GM19468 (cell line): Measurements from ENCODE around the gene CADM2.
"Not testable (repeated sequence)": the region's sequence is repeated elsewhere in the genome, so short reads cannot be mapped to it uniquely, and the experiment has no call there.

Experiments used
- ATAC-seq: cut with Tn5 transposase; IDR thresholded peaks from one replicate; pipeline ENCODE4 v1.9.1; 2021; ENCODE audit warnings: mild to moderate bottlenecking, moderate library complexity, moderate number of reproducible peaks; ENCODE audit not compliant: unreplicated experiment; ENCODE audit errors: extremely low read depth

CADM2 gene

DNA sequence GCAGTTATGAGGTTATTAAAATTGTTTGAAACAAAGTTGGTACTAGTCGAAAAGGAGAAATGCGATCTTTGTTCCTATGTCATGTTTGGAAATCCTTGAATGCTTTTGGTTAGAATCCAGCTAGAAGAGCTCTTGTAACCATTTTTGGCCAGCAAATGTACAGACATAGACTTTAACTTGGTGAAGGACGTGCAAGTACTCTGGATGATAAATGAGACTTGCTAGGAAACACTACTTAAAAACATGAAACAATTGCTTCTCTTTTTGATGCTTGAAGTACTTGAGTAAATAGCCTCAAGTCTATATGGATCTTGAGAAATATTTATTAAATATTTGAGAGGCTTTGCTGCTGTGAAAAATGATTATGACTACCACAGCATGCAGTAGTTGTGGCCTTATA is 95.8 kb downstream of the CADM2 start:
- no peak for ATAC-seq

DNA sequence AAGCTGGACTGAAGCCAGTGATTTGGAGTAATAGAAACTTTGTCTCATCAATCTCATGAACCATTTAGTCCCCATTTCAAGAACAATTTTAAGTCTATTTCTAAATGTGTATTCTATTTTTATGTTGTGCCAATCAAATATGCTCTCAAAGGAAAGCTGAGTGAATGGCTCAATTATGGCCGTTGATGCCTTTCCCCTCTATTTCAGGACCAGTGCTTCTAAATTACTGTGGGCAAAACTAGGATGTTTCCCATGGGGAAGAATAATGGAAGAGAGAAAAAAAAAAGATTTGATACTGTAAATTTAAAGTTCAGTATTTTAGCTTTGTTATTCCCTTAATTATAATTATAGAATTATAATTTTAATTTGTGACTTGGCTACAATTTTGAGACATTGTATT is 110.1 kb downstream of the CADM2 start:
- no peak for ATAC-seq

DNA sequence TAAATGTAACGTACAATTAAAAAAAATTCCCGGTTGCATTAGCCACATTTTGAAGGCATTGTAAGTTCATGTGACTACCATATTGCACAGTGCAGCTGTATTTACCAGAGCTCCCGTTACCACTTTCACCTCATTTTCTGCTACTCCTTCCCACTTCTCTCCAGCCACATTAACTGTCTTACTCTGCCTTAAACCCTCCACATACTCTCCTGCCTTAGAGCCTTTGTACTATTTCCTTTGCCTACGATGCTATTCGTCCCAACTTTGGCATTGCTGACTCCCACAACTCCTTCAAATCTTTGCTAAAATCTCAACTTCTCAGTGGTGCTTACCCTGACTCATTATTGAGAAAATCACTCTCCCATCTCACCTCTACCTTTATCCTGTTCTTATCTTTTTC is 115.2 kb downstream of the CADM2 start:
- ATAC-seq, result no peak

DNA sequence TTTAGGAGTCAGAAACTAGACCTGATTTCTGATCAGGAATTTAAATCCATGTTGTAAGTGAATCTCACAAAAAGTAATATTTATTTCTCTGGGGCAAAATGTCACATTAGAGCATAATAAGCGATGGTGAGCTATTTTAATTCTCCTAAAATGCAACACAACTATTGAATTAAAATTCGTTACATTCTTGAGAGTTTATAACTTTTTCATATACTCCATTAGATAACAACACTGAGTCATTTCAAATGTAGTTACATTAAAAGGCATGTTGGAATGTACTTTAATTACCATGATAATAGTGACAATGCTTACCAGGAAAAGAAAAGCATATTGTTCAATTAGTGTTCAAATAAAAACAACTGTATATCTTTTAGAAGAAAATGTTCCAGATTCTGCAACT is 116.9 kb downstream of the CADM2 start:
- no peak for ATAC-seq

- no peak for ATAC-seq
Measured at GRCh38 chr3:85077018-85077417, 118.2 kb downstream of the CADM2 start.

DNA sequence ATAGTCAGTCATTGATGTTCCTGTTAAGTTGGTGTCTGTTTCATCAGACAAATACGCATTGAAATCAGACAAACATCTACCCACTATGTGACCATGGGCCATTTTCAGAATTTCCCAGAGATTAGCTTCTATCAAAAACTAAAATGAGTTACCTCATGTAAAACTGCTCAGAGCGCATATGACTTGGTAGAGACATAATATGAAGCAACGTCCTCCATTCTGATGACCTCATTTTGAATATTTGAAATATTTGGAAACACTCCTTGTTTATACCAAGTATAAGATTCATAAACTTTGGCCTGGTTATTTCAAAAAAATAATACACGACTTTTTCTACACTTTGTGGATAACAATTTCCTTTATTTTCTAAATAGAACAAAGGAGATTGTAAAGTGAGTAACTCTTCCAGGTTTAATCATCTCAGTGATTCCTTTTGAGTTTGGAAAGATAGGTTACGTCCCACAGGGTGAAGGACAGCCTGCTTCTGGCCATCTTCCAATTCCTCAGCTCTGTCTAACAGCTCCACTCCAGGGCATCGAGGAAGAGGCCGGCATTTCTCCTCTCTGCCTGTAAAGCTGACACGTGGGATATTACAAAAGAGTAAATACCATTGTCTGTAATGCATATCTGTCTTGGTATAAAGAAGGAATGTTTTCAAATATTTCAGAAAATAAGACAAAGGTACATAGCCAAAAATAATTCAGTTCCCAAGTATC is 122.6 kb downstream of the CADM2 start:
- no peak for ATAC-seq

DNA sequence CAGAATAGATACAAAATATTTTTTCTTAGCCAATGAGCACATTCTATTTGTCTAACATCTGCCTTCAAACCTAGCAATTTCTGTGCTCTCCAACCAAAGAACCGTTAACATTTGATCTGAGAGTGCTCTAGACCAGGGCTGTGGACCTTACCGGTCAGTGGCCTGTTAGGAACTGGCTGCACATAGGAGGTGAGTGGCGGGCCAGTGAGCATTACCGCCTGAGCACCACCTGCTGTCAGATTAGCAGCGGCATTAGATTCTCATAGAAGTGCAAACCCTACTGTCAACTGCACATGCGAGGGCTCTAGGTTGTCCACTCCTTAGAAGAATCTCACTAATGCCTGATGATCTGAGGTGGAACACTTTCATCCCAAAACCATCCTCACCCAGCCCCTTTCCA is 131.7 kb downstream of the CADM2 start:
- ATAC-seq, result no peak

DNA sequence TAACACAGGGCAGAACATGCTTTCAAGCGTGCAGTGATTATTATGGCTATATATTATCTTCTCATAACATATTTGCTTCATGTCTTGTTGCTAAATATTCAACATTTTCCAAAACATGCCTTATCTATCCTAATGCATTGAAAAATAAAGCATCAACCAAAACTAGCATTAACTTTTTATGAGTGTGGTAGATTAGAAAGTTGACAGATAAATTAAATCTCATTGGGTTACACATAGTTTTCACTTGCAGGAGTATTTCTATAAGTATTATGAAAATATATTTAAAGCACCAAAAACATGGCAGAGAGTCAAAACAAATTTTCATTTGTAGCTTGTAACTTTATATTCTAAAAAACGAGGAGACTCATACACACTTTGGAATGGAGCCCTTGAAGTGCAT is 141.5 kb downstream of the CADM2 start:
- no peak for ATAC-seq

GRCh38 chr3:85102781-85103180 is 144.0 kb downstream of the CADM2 start:
- no peak for ATAC-seq

- ATAC-seq, result no peak
Measured at GRCh38 chr3:85110393-85110792, 151.6 kb downstream of the CADM2 start.

DNA sequence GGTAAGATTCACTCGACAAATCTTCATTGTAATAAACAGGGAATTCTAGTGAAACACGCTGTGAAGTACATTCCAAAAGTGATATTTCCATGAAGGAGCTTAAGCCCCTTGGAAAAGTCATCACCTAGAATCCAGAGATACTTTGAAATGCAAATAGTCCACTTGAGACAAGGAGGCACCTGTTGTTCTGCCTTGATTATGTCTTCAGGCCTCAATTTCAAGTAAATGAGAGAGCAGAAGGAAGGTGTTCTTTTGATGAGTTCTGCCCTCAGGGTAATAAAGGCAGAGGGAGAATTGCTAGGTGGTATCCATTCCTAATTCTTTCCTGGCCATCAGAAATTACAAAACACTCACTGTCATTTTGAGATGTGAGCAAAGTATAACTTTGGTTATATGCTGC is 162.1 kb downstream of the CADM2 start:
- ATAC-seq, result no peak

DNA sequence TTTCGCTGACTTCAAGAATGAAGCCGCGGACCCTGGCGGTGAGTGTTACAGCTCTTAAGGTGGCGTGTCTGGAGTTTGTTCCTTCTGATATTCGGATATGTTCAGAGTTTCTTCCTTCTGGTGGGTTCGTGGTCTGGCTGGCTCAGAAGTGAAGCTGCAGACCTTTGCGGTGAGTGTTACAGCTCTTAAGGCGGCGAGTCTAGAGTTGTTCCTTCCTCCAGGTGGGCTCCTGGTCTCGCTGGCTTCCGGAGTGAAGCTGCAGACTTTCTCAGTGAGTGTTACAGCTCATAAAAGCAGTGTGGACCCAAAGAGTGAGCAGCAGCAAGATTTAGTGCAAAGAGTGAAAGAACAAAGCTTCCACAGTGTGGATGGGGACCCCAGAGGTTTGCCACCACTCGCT is 174.1 kb downstream of the CADM2 start:
- ATAC-seq, result not testable (repeated sequence)

- not testable (repeated sequence) for ATAC-seq
Measured at GRCh38 chr3:85133691-85134420, 175.1 kb downstream of the CADM2 start.

- no peak for ATAC-seq
Measured at GRCh38 chr3:85142626-85143025, 183.8 kb downstream of the CADM2 start.

GRCh38 chr3:85148036-85148435 is 189.2 kb downstream of the CADM2 start:
- no peak for ATAC-seq

DNA sequence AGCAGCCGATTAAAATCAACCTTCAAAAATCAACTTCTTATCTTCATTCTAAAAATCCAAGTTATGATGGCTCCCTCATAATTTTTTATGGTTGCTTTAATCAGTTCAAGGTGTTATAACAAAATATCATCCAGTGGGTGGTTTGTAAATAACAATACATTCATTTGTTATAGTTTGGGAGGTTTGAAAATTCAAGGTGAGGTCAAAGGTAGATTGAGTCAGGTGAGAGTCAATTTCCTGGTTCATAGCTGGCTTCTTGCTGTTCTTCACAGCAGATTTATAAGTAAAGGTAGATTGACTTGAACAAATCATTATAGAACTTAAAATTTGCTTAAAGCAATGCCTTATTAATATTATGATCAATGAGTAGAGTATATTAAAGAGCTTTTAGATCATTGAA is 192.8 kb downstream of the CADM2 start:
- ATAC-seq, result no peak

- not testable (repeated sequence) for ATAC-seq
Measured at GRCh38 chr3:85153279-85153678, 194.5 kb downstream of the CADM2 start.

DNA sequence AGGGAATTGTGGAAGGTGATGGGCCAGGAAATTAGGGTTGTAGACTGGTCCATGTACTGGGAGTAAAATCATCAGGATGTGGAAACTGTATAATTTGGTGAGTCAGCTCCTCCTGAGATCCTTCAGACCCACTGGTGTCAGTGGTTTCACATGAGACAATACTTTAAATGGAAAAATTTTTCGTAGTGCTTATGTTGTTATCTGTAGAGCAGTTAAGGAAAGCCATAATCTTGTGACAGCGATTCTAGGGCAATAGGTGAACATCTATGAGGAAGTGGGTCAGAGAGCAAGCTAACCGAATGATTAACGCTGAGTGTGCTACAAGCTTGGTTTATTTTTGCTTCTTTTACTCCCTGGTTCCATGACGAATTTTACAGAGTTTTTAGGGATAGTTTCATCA is 200.6 kb downstream of the CADM2 start:
- ATAC-seq, result no peak

GRCh38 chr3:85161544-85161943 is 202.8 kb downstream of the CADM2 start:
- no peak for ATAC-seq

- ATAC-seq, result no peak
Measured at GRCh38 chr3:85162905-85163304, 204.1 kb downstream of the CADM2 start.

DNA sequence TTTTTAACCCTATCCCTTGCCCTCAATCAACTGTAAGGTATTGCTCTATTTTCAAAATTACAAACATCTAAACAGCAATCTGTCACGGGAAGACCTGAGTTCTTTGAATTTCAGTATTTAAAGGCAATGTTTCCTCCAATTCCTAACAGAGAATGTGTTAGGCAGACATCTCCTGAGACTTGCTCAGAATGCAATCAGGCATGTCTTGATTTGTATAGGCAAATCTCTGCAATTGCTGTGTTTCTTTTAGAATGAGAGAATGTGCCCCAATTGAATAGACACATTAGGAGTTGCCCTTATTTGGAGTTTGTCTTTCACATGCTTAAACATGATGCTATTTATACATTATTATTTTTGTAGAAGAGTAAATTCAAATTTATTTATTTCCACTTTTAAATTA is 205.6 kb downstream of the CADM2 start:
- ATAC-seq, result no peak

DNA sequence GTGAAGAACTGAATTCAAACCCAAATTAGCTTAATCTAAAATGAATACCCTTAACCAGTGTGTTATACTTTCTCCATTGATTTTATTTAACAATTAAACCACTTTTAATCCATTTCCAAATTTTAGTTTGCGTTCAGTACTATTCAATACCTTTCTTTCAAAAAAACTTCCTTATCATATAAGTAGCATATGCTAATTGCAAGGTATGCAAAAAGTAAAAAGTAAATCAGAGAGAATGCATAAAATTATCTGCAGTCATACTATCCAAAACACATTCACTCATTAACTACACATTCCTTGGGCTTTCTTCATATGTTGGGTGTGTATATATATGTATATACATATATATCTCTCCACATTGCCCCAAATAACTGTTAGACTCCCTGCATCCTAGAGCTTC is 208.8 kb downstream of the CADM2 start:
- ATAC-seq, result no peak
